Uterus (tissue), 2 donors: ENCODE data around the gene APOH.

ENCODE experiments used
- CTCF ChIP-seq, 4 experiments: fragments of 200-600 bp in 2 of 4; fragments of 450-650 bp in 2 of 4; sonication (generic) in 2 of 4; IDR thresholded peaks; one replicate each; pipeline ENCODE4 v1.5.1; 2016 to 2019; ENCODE audit warnings: antibody characterized with exemption in 4 of 4, mild to moderate bottlenecking in 2 of 4, moderate library complexity in 1 of 4
- POLR2A ChIP-seq, 2 donors: fragments of 450-650 bp; IDR thresholded peaks; one replicate each; pipeline ENCODE4 v1.6.1; 2016; ENCODE audit warnings: antibody characterized with exemption in 2 of 2, mild to moderate bottlenecking in 1 of 2, moderate library complexity in 1 of 2

GRCh38 chr17:66248285-66248684, 19.1 kb upstream of the APOH start:
- TF ChIP-seq CTCF (IDR thresholded peaks at IDR 0.05) (no peak), POLR2A (IDR thresholded peaks at IDR 0.05) (no peak)
